K562 (cell line): ENCODE results near the gene ADPGK. TPM values are rescaled to one million over a fixed set of nuclear protein-coding genes. Genes with fewer than 3 reads are reported as not detected.
A peak's percentile ranks its signal among the peaks of the same experiment; 100 is the strongest.

Source experiments
- C11orf30 ChIP-seq: fragments of 450-650 bp; IDR thresholded peaks from 2 replicates; pipeline ENCODE4 v1.6.1; 2016; ENCODE audit warnings: low read depth, mild to moderate bottlenecking
- DPF2 ChIP-seq: fragments of 450-650 bp; IDR thresholded peaks from 2 replicates; pipeline ENCODE4 v1.6.1; 2016
- HMG20A ChIP-seq: fragments of 450-650 bp; formaldehyde crosslinking; conservative IDR thresholded peaks from 2 replicates; pipeline ENCODE4 v1.4.0; 2020; ENCODE audit warnings: mild to moderate bottlenecking, mixed read lengths
- MAFG ChIP-seq: fragments of 450-650 bp; conservative IDR thresholded peaks from 2 replicates; pipeline ENCODE4 v1.6.1; 2016; ENCODE audit warnings: missing genetic modification characterization, missing compliant biosample characterization
- MEF2D ChIP-seq: conservative IDR thresholded peaks from 2 replicates; pipeline ENCODE4 v1.6.1; 2016; ENCODE audit warnings: low read depth, missing genetic modification characterization, missing compliant biosample characterization
- NFE2 ChIP-seq: IDR thresholded peaks from 2 replicates; pipeline ENCODE4 v1.6.1; 2014; ENCODE audit warnings: antibody characterized with exemption, low read depth
- NR2F6 ChIP-seq: fragments of 450-650 bp; formaldehyde crosslinking; IDR thresholded peaks from 2 replicates; pipeline ENCODE4 v1.4.0; 2020; ENCODE audit warnings: mild to moderate bottlenecking
- TGIF2 ChIP-seq: sonication (generic); formaldehyde crosslinking; IDR thresholded peaks from 2 replicates; pipeline ENCODE4 v1.8.1; 2022; ENCODE audit warnings: mild to moderate bottlenecking, missing genetic modification reagents, moderate library complexity
- ZNF140 ChIP-seq: fragments of 250-450 bp; sonication (Bioruptor Pico); IDR thresholded peaks from 2 replicates; pipeline ENCODE4 v1.8.0; 2021; ENCODE audit warnings: moderate library complexity, mild to moderate bottlenecking, inconsistent platforms
- ZNF174 ChIP-seq: fragments of 250-450 bp; sonication (Bioruptor Pico); IDR thresholded peaks from 2 replicates; pipeline ENCODE4 v1.4.0; 2020; ENCODE audit warnings: mild to moderate bottlenecking
- polyA plus RNA-seq, 8 experiments: library from polyadenylated mRNA; depleted of rRNA in 4 of 8; stranded (reverse) in 5 of 8; unstranded in 3 of 8; fragments of >200 nt; fragmentation: Nextera tagmentation in 2 of 8; fragmentation: Illumina TruSeq in 1 of 8; extraction: Ambion mirVana in 2 of 8; extraction: Trizol in 1 of 8; gene quantifications; 2 replicates each; pipeline versions ENCODE4 v1.2.1 to v1.2.3, GENCODE V29; 2011 to 2014; ENCODE audit warnings: inconsistent platforms in 1 of 8, missing spikeins in 1 of 8
- total RNA-seq, 7 experiments: library from RNA; depleted of rRNA in 6 of 7; stranded (reverse); fragments of >200 nt in 6 of 7; fragmentation: Illumina TruSeq in 2 of 7; extraction: Trizol in 2 of 7; gene quantifications; 2 replicates each; pipeline versions ENCODE4 v1.2.1 to v1.2.3, GENCODE V29; 2011 to 2021; ENCODE audit warnings: low replicate concordance in 1 of 7
- TF ChIP-seq, protein P1 (sequence below): fragments of 450-650 bp; IDR thresholded peaks from 2 replicates; pipeline ENCODE4 v1.6.1; 2016; ENCODE audit warnings: low read depth
- TF ChIP-seq, protein P2 (sequence below): IDR thresholded peaks from 2 replicates; pipeline ENCODE4 v1.6.1; 2014; ENCODE audit warnings: antibody characterized with exemption
- TF ChIP-seq, protein P3 (sequence below), 2 experiments: fragments of 450-650 bp in 1 of 2; sonication (generic) in 1 of 2; formaldehyde crosslinking in 1 of 2; IDR thresholded peaks in 1 of 2; conservative IDR thresholded peaks in 1 of 2; 2 replicates each; pipeline versions ENCODE4 v1.6.1 to v1.8.1; 2016 to 2023; ENCODE audit warnings: mild to moderate bottlenecking in 2 of 2, moderate library complexity in 2 of 2, inconsistent platforms in 1 of 2, missing genetic modification reagents in 1 of 2

Gene ADPGK
- total and polyA plus RNA-seq, 9 of the 15 experiments (the other 6 are each of a cell fraction or from before 2014, with no cell fraction given) = 13.4 to 97.4 (median 48.5) TPM

GRCh38 chr15:72782274-72783003 is 1.1 kb downstream of the ADPGK start (continued):
- TF ChIP-seq, protein P1, sequence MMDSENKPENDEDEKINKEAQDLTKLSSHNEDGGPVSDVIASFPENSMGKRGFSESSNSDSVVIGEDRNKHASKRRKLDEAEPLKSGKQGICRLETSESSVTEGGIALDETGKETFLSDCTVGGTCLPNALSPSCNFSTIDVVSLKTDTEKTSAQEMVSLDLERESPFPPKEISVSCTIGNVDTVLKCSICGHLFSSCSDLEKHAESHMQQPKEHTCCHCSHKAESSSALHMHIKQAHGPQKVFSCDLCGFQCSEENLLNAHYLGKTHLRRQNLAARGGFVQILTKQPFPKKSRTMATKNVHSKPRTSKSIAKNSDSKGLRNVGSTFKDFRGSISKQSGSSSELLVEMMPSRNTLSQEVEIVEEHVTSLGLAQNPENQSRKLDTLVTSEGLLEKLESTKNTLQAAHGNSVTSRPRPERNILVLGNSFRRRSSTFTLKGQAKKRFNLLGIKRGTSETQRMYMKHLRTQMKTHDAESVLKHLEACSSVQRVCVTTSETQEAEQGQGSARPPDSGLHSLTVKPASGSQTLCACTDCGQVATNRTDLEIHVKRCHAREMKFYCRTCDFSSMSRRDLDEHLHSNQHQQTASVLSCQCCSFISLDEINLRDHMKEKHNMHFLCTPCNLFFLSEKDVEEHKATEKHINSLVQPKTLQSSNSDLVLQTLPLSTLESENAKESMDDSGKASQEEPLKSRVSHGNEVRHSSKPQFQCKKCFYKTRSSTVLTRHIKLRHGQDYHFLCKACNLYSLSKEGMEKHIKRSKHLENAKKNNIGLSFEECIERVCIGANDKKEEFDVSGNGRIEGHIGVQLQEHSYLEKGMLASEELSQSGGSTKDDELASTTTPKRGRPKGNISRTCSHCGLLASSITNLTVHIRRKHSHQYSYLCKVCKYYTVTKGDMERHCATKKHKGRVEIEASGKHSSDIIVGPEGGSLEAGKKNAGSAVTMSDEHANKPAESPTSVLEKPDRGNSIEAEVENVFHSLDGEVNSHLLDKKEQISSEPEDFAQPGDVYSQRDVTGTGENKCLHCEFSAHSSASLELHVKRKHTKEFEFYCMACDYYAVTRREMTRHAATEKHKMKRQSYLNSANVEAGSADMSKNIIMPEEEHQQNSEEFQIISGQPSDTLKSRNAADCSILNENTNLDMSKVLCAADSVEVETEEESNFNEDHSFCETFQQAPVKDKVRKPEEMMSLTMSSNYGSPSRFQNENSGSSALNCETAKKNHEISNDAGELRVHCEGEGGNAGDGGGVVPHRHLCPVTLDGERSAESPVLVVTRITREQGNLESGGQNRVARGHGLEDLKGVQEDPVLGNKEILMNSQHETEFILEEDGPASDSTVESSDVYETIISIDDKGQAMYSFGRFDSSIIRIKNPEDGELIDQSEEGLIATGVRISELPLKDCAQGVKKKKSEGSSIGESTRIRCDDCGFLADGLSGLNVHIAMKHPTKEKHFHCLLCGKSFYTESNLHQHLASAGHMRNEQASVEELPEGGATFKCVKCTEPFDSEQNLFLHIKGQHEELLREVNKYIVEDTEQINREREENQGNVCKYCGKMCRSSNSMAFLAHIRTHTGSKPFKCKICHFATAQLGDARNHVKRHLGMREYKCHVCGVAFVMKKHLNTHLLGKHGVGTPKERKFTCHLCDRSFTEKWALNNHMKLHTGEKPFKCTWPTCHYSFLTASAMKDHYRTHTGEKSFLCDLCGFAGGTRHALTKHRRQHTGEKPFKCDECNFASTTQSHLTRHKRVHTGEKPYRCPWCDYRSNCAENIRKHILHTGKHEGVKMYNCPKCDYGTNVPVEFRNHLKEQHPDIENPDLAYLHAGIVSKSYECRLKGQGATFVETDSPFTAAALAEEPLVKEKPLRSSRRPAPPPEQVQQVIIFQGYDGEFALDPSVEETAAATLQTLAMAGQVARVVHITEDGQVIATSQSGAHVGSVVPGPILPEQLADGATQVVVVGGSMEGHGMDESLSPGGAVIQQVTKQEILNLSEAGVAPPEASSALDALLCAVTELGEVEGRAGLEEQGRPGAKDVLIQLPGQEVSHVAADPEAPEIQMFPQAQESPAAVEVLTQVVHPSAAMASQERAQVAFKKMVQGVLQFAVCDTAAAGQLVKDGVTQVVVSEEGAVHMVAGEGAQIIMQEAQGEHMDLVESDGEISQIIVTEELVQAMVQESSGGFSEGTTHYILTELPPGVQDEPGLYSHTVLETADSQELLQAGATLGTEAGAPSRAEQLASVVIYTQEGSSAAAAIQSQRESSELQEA = no peak
- peak; percentile 85 for TF ChIP-seq MAFG (tag)
- TF ChIP-seq NR2F6 (CRISPR knock-in tag) = no peak
- peak; percentile 80 for TF ChIP-seq C11orf30
- no peak for TF ChIP-seq ZNF174 (CRISPR knock-in tag)
- TF ChIP-seq, protein P2, sequence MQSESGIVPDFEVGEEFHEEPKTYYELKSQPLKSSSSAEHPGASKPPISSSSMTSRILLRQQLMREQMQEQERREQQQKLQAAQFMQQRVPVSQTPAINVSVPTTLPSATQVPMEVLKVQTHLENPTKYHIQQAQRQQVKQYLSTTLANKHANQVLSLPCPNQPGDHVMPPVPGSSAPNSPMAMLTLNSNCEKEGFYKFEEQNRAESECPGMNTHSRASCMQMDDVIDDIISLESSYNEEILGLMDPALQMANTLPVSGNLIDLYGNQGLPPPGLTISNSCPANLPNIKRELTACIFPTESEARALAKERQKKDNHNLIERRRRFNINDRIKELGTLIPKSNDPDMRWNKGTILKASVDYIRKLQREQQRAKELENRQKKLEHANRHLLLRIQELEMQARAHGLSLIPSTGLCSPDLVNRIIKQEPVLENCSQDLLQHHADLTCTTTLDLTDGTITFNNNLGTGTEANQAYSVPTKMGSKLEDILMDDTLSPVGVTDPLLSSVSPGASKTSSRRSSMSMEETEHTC = no peak
- TF ChIP-seq, protein P3, sequence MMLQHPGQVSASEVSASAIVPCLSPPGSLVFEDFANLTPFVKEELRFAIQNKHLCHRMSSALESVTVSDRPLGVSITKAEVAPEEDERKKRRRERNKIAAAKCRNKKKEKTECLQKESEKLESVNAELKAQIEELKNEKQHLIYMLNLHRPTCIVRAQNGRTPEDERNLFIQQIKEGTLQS (IDR thresholded peaks at IDR 0.05) = peak; percentile 51; the same call in 1 of the 2 replicates
- TF ChIP-seq, protein P3 (CRISPR knock-in tag; conservative IDR thresholded peaks at IDR 0.05) = no peak
- TF ChIP-seq ZNF140 (CRISPR knock-in tag) = no peak
- no peak for TF ChIP-seq MEF2D (tag)
- no peak for TF ChIP-seq TGIF2 (CRISPR knock-in tag)
- peak; percentile 76 for TF ChIP-seq NFE2
- TF ChIP-seq HMG20A (CRISPR knock-in tag) = no peak
- 0 out of 2 replicates have a peak, but pooled peaks have one; percentile 35 for TF ChIP-seq DPF2
